Fibroblast of lung (primary cell): Measurements from ENCODE around the gene MUC6.

Experiments used
- EZH2 ChIP-seq: IDR thresholded peaks from 2 replicates; pipeline ENCODE4 v1.5.1; 2012; ENCODE audit warnings: low read length, control low read depth, mild to moderate bottlenecking; ENCODE audit errors: missing control alignments
- TF ChIP-seq, protein P1 (sequence below), 2 donors: IDR thresholded peaks in 1 of 2; conservative IDR thresholded peaks in 1 of 2; 1 replicate in 1 of 2; 2 replicates in 1 of 2; pipeline ENCODE4 v1.5.1; 2011 to 2012; ENCODE audit warnings: low read length in 2 of 2, control low read depth in 1 of 2, inconsistent platforms in 1 of 2, low read depth in 1 of 2, mild to moderate bottlenecking in 1 of 2

DNA sequence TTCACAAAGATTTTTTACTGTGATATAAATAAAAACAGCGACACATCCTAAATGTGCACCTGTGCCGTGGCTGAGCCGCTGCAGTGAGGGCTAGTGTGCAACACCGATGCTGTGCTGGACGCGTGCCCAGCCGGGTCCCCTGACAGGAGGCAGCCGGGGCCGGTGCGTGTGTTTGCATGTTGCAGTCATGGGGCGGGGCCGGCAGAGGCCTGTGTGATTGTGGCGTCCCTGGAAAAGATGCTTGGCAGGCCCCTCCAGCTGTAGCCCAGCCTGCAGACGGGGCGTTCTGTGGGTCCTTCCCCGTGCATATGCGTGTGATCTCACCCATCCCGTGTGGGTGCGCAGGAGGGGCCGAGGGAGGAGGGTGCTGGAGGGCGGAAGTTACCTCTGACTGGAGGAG is 30.6 kb downstream of the MUC6 start:
- TF ChIP-seq EZH2: no peak
- TF ChIP-seq, protein P1, sequence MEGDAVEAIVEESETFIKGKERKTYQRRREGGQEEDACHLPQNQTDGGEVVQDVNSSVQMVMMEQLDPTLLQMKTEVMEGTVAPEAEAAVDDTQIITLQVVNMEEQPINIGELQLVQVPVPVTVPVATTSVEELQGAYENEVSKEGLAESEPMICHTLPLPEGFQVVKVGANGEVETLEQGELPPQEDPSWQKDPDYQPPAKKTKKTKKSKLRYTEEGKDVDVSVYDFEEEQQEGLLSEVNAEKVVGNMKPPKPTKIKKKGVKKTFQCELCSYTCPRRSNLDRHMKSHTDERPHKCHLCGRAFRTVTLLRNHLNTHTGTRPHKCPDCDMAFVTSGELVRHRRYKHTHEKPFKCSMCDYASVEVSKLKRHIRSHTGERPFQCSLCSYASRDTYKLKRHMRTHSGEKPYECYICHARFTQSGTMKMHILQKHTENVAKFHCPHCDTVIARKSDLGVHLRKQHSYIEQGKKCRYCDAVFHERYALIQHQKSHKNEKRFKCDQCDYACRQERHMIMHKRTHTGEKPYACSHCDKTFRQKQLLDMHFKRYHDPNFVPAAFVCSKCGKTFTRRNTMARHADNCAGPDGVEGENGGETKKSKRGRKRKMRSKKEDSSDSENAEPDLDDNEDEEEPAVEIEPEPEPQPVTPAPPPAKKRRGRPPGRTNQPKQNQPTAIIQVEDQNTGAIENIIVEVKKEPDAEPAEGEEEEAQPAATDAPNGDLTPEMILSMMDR (conservative IDR thresholded peaks at IDR 0.05 in 1 of 2, IDR thresholded peaks at IDR 0.05 in 1 of 2; ENCODE audit: low read depth in 1 of 2, low read length in 2 of 2): no peak
